ENCODE data around the gene PASK.

Gene PASK

DNA sequence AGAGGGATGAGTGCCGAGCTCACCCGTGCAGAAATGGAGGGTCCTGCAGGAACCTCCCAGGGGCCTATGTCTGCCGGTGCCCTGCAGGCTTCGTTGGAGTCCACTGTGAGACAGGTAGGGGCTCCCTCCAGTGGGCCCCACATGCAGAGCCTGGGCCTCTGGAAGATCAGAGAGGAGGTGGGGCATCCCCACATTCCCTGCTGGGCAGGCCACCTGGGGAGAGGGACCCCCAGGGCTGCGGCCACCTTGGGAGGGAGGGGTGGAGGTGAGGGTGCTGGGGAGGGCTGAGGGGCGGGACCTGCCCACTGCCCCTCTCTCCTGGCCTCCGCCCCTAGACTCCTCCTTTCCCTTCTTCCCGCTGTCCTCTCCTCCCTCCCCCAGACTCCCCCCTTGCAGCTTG is 85.7 kb downstream of the PASK start:
- no peak overlapping the region for H3K4me3 ChIP-seq (ENCODE audit: low read length)
- H3K27me3 ChIP-seq (ENCODE audit: insufficient read depth, low read length), result peaks cover 46% of the 10 kb centered on the region
- H3K4me1 ChIP-seq (ENCODE audit: insufficient read depth, low read length), result no peaks in the 10 kb centered on the region
- no peaks in the 10 kb centered on the region for H3K36me3 ChIP-seq (ENCODE audit: insufficient read depth, low read length)
- H2AFZ ChIP-seq (ENCODE audit: low read depth, low read length), result no peak overlapping the region
- H3K9me3 ChIP-seq (ENCODE audit: low read length), result no peaks in the 10 kb centered on the region

DNA sequence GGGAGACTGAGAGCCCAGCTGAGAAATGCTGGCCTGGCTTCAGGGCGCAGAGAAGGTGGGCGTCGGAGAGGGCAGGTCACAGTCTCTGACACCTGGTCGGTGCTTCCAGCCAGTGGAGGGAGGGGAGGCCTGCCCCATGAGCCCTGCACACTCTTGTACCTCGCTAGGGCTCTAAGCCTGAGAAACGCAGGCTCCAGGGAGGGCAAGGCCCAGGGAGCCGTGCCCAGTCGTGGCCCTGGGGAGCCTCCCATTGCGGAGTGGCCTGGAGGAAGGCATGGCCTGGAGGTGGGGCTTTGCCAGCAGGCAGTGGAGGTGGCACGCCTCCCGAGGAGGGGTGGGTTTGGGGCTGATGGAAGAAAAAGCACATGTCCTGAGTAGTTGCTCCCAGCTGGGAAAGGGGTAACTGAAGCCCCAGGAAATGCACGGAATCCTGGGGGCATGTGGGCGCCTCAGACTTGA is 86.2 kb downstream of the PASK start:
- peaks cover 42% of the 10 kb centered on the region for H3K27me3 ChIP-seq (ENCODE audit: insufficient read depth, low read length)
- H3K9me3 ChIP-seq (ENCODE audit: low read length), result no peaks in the 10 kb centered on the region
- no peak overlapping the region for H3K4me3 ChIP-seq (ENCODE audit: low read length)
- H2AFZ ChIP-seq (ENCODE audit: low read depth, low read length), result no peak overlapping the region
- H3K4me1 ChIP-seq (ENCODE audit: insufficient read depth, low read length), result no peaks in the 10 kb centered on the region
- no peaks in the 10 kb centered on the region for H3K36me3 ChIP-seq (ENCODE audit: insufficient read depth, low read length)

DNA sequence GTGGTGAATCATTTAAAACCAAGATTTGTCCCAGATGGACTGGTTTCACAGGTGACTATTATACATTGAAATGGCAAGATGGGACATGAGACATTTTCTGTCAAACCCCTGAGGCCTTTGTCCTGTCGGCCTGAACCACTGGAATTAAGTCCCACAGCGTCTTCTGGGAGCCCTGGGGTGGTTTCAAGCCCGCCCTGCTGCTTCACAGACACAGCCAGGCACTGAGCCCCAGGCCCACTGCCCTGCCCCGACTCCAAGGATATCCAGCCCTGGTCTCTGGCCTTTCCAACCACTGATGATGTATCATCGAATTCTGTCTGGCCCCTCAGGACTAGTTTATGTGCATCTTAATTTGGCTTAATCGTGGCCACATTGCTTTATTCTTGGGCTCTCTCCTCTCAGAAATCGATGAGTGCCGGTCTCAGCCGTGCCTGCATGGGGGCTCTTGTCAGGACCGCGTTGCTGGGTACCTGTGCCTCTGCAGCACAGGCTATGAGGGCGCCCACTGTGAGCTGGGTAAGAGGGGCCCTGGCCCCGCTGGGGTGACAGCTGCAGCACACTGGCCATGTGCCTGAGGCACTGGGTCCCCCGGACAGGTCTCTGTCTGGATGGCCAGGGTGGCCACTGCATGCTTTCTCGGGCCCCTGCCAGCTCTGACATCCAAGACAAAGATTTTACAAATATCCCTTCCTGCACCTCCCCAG is 86.7 kb downstream of the PASK start:
- Histone ChIP-seq H3K9me3 (ENCODE audit: low read length) (no peaks in the 10 kb centered on the region), H3K27me3 (ENCODE audit: insufficient read depth, low read length) (peaks cover 40% of the 10 kb centered on the region), H3K4me3 (ENCODE audit: low read length) (no peak overlapping the region)

DNA sequence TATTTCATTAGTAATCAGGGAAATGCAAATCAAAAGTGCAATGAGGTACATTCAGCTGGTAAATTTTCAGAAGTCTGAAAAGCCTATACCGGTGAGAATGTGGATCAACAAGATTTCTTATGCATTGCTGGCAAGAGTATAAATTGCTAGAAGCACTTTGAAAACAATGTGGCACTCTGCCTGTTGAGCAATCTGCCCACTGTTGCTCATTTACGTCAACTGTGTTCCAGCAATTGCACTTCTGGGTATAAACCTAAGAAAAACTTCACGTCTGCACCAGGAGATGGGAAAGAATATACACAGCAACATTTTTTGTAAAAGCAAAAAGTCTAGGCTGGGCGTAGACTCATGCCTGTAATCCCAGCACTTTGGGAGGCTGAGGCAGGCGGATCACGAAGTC is 88.0 kb downstream of the PASK start:
- no peaks in the 10 kb centered on the region for H3K9me3 ChIP-seq (ENCODE audit: low read length)
- peaks cover 29% of the 10 kb centered on the region for H3K27me3 ChIP-seq (ENCODE audit: insufficient read depth, low read length)
- H3K4me3 ChIP-seq (ENCODE audit: low read length), result no peak overlapping the region

More for the DNA sequence above, 86.7 kb downstream of the PASK start:
- Histone ChIP-seq H3K4me1 (ENCODE audit: insufficient read depth, low read length) (no peaks in the 10 kb centered on the region), H2AFZ (ENCODE audit: low read depth, low read length) (no peak overlapping the region), H3K36me3 (ENCODE audit: insufficient read depth, low read length) (no peaks in the 10 kb centered on the region)

More for the DNA sequence above, 88.0 kb downstream of the PASK start:
- H3K4me1 ChIP-seq (ENCODE audit: insufficient read depth, low read length), result no peaks in the 10 kb centered on the region
- no peak overlapping the region for H2AFZ ChIP-seq (ENCODE audit: low read depth, low read length)
- no peaks in the 10 kb centered on the region for H3K36me3 ChIP-seq (ENCODE audit: insufficient read depth, low read length)
